ENCODE measurements around the gene RUNX1. TPM values are rescaled to one million over a fixed set of nuclear protein-coding genes. Genes with fewer than 3 reads are reported as not detected.

RUNX1 gene
- total RNA-seq, 2 donors from 2014 or later = 21.3 to 23.0 TPM

GRCh38 chr21:35032474-35033263 lies 16.4 kb downstream of the RUNX1 start:
- H3K36me3 ChIP-seq = no peaks in the 10 kb centered on the region
- intact Hi-C loops (cut with DNase I) = no loop called here

GRCh38 chr21:35028451-35028978 lies 20.6 kb downstream of the RUNX1 start:
- no peak for DNase-seq
- no peak overlapping the region for H3K27ac ChIP-seq
- no peak overlapping the region for H3K9ac ChIP-seq (ENCODE audit: low read depth in 2 of 2, low read length in 2 of 2)
- no peak overlapping the region for H3K4me3 ChIP-seq
- no peaks in the 10 kb centered on the region for H3K9me3 ChIP-seq
- TF ChIP-seq, protein P1, sequence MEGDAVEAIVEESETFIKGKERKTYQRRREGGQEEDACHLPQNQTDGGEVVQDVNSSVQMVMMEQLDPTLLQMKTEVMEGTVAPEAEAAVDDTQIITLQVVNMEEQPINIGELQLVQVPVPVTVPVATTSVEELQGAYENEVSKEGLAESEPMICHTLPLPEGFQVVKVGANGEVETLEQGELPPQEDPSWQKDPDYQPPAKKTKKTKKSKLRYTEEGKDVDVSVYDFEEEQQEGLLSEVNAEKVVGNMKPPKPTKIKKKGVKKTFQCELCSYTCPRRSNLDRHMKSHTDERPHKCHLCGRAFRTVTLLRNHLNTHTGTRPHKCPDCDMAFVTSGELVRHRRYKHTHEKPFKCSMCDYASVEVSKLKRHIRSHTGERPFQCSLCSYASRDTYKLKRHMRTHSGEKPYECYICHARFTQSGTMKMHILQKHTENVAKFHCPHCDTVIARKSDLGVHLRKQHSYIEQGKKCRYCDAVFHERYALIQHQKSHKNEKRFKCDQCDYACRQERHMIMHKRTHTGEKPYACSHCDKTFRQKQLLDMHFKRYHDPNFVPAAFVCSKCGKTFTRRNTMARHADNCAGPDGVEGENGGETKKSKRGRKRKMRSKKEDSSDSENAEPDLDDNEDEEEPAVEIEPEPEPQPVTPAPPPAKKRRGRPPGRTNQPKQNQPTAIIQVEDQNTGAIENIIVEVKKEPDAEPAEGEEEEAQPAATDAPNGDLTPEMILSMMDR (IDR thresholded peaks at IDR 0.05) = no peak
- peaks cover 9% of the 10 kb centered on the region for H3K4me1 ChIP-seq
- intact Hi-C loops (cut with DNase I) = loop anchor here (10.0 kb wide), 1 partner anchor 134 kb away; no protein-coding TSS in a partner anchor
- no peaks in the 10 kb centered on the region for H3K27me3 ChIP-seq
- H3K36me3 ChIP-seq = no peaks in the 10 kb centered on the region

More at GRCh38 chr21:35032474-35033263, 16.4 kb downstream of the RUNX1 start:
- H3K9me3 ChIP-seq = no peaks in the 10 kb centered on the region
- no peak overlapping the region for H3K9ac ChIP-seq (ENCODE audit: low read depth in 2 of 2, low read length in 2 of 2)
- H3K27me3 ChIP-seq = no peaks in the 10 kb centered on the region
- no peak overlapping the region for H3K4me3 ChIP-seq
- no peak overlapping the region for H3K27ac ChIP-seq
- TF ChIP-seq, protein P1 (IDR thresholded peaks at IDR 0.05) = no peak
- H3K4me1 ChIP-seq = no peaks in the 10 kb centered on the region
- DNase-seq = no peak

DNA sequence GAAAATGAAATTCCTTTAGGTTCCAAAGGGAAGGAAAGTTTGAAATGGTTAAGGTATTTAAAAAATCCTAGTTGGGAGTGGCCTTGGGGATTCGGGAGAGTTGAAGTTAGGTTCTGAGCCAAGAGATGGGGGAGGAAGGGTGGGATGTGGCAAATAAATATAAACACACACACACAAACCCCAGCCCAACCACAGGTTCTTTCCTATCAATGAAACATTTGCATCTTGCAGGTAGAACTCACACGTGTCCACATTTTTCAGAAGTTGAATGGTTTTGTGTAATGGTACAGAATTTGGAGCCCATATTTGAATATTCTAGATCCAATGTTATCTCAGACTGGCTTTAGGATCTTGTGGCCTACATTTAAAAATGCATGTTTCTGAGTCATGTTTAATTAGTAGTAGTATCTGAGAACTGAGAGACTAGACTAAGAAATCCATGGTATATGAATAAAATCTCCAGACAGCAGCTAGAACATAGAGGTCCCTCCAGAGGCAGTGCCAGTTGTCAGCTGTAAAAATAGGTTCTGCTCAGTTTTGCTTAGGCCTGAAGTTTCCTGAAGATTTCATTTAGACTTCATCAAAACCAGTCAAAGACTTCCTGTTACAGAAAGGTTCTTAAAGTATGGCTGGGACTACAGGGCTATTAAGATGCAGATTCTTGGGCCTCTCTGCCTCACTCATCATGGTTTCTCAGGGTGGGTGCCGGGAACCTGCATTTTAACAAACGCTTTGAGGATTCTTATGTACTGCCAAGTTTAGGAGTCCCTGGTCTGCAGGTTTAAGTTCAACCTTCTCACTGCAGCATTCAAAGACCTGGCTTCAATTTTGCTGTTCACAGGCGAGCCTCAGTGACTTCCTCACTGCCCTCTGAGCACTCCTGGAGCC lies 21.3 kb downstream of the RUNX1 start:
- Histone ChIP-seq H3K27me3 (no peaks in the 10 kb centered on the region), H3K9ac (ENCODE audit: low read depth in 2 of 2, low read length in 2 of 2) (no peak overlapping the region), H3K9me3 (no peaks in the 10 kb centered on the region), H3K4me1 (peaks cover 9% of the 10 kb centered on the region), H3K36me3 (no peaks in the 10 kb centered on the region), H3K4me3 (no peak overlapping the region), H3K27ac (peak overlapping the region; percentile 61)
- no peak for DNase-seq
- TF ChIP-seq, protein P1 (IDR thresholded peaks at IDR 0.05) = no peak
- intact Hi-C loops (cut with DNase I) = loop anchor here (10.0 kb wide), 1 partner anchor 133 kb away; no protein-coding TSS in a partner anchor

DNA sequence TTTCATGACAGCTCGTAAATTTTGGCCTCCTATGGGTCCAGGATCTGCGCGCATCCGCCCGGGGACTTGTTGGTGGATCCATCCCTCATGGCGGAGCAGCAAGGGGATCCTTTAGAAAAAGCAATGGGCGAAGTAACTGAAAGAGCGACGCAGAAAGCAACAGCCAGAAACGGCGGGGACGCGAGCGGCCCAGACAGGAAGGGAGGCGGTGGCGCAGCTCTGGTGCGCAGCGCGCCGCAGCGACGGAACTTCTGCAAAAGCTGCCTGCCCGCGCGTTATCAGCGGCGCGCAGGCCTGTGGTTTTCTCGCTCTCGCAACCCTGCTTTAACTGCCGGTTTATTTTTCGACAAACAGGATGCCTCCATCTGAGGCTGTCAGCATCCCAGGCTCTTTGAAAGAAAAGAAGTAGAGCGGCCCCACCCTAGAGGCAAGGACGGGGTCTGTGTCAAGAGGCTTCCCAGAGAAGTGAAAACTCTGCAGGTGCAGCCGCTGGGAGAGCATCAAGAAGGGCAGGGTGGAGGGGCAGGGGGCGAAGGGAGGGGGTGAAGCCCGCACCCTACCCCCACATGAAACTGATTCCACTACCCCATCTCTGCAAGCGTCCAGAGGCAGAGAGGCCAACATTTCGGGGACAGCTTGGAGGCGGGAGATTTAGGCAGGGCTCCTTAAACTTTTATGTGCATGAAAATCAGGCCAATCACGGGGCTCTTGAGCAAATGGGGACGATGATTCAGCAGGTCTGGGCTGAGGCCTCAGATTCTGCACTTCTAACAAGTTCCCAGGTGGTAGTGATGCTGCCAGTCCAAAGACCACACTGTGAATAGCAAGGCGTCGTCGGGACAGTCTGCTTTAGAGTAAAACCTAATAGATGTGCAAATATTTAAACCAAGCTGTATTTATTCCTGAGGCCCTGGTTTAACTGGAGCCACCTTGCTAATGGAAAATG lies 22.2 kb downstream of the RUNX1 start:
- Histone ChIP-seq H3K4me1 (peaks cover 9% of the 10 kb centered on the region), H3K27ac (peak overlapping the region; percentile 61), H3K9me3 (no peaks in the 10 kb centered on the region), H3K36me3 (no peaks in the 10 kb centered on the region), H3K4me3 (peak overlapping the region; percentile 7), H3K27me3 (no peaks in the 10 kb centered on the region), H3K9ac (ENCODE audit: low read depth in 2 of 2, low read length in 2 of 2) (no peak overlapping the region)
- intact Hi-C loops (cut with DNase I) = loop anchor here (10.0 kb wide), 1 partner anchor 132 kb away; no protein-coding TSS in a partner anchor
- DNase-seq = peak; percentile 63
- TF ChIP-seq, protein P1 (IDR thresholded peaks at IDR 0.05) = no peak
